GM08714 (cell line): ENCODE results near the gene NABP2.

Source experiments
- H3K4me3 ChIP-seq: fragments of 200-500 bp; sonication (Bioruptor generic); 2 replicates; pipeline ENCODE4 v1.5.1; 2014; ENCODE audit warnings: mild to moderate bottlenecking, low read length, inconsistent platforms
- ZNF274 ChIP-seq: IDR thresholded peaks from 2 replicates; pipeline ENCODE4 v1.6.1; 2012; ENCODE audit warnings: mild to moderate bottlenecking, low read depth, low read length

NABP2 gene

GRCh38 chr12:56229082-56229481, 4.9 kb downstream of the NABP2 start:
- TF ChIP-seq ZNF274: no peak

GRCh38 chr12:56229916-56230431, 5.8 kb downstream of the NABP2 start, which contains the start of gene SLC39A5:
SLC39A5 (plus strand) TSS chr12:56230051; CDS start chr12:56231275, 1,224 bp downstream.
- TF ChIP-seq ZNF274: no peak
- no peak within 1 kb of the TSS for H3K4me3 ChIP-seq

More at GRCh38 chr12:56229082-56229481, 4.9 kb downstream of the NABP2 start:
- no peak overlapping the region for H3K4me3 ChIP-seq

- no peak for TF ChIP-seq ZNF274
- H3K4me3 ChIP-seq: no peak overlapping the region
These were observed 6.5 kb downstream of the NABP2 start for GRCh38 chr12:56230432-56231183.

GRCh38 chr12:56231184-56231582, 7.0 kb downstream of the NABP2 start:
- TF ChIP-seq ZNF274: no peak
- H3K4me3 ChIP-seq: no peak overlapping the region

GRCh38 chr12:56234746-56235436, 10.7 kb downstream of the NABP2 start:
- no peak for TF ChIP-seq ZNF274
- no peak overlapping the region for H3K4me3 ChIP-seq

GRCh38 chr12:56236091-56236490, 11.9 kb downstream of the NABP2 start:
- no peak for TF ChIP-seq ZNF274
- no peak overlapping the region for H3K4me3 ChIP-seq

GRCh38 chr12:56236985-56237384, 12.8 kb downstream of the NABP2 start:
- no peak for TF ChIP-seq ZNF274

GRCh38 chr12:56237552-56237951, 13.4 kb downstream of the NABP2 start:
- no peak overlapping the region for H3K4me3 ChIP-seq
- no peak for TF ChIP-seq ZNF274

More at GRCh38 chr12:56236985-56237384, 12.8 kb downstream of the NABP2 start:
- no peak overlapping the region for H3K4me3 ChIP-seq

GRCh38 chr12:56241424-56242303, 17.5 kb downstream of the NABP2 start:
- no peak for TF ChIP-seq ZNF274
- H3K4me3 ChIP-seq: no peak overlapping the region

GRCh38 chr12:56242986-56243385, 18.8 kb downstream of the NABP2 start:
- H3K4me3 ChIP-seq: no peak overlapping the region
- TF ChIP-seq ZNF274: no peak

GRCh38 chr12:56243731-56244181, 19.6 kb downstream of the NABP2 start:
- no peak overlapping the region for H3K4me3 ChIP-seq
- no peak for TF ChIP-seq ZNF274

GRCh38 chr12:56244494-56244893, 20.4 kb downstream of the NABP2 start:
- H3K4me3 ChIP-seq: no peak overlapping the region
- TF ChIP-seq ZNF274: no peak

- no peak overlapping the region for H3K4me3 ChIP-seq
- TF ChIP-seq ZNF274: no peak
These were observed 23.8 kb downstream of the NABP2 start for GRCh38 chr12:56247923-56248322.

GRCh38 chr12:56248711-56249110, 24.6 kb downstream of the NABP2 start:
- no peak for TF ChIP-seq ZNF274
- H3K4me3 ChIP-seq: no peak overlapping the region

GRCh38 chr12:56252649-56253048, 28.5 kb downstream of the NABP2 start:
- no peak overlapping the region for H3K4me3 ChIP-seq
- no peak for TF ChIP-seq ZNF274
